ENCODE measurements around the gene SERINC2.

DNA sequence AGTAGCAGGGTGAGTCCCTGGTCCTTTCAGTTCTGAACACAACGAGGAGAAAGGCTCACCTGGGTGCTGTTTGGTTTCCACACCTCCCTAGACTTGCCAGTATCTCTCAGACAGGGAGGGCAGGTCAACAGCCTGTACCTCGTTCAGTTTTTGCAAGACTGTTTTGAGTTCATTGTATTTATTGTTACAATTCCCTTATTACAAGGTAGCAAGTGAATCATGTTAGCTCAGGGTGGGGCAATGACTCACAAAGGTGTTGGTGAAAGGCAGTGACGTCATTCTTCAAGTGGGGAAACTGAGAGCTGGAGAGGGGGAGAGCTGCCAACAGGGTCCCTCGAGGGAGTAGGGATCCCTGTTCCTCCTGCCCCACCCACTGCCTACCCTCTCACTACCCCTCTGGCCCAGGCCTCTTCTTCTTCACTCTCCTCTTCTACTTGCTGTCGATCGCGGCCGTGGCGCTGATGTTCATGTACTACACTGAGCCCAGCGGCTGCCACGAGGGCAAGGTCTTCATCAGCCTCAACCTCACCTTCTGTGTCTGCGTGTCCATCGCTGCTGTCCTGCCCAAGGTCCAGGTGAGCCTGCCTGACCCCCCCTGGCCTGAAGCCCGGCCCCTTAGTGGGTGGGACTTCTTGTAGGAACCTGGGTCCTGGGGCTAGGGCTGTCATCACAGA is 13.4 kb downstream of the SERINC2 start:
- no peak for TF ChIP-seq CTCF (conservative IDR thresholded peaks at IDR 0.05)
- TF ChIP-seq ZFX (IDR thresholded peaks at IDR 0.05) = no peak
